ENCODE data around the gene NFASC.

Gene NFASC

GRCh38 chr1:204870160-204870912 lies at the start of gene NFASC:
Gene NFASC, plus strand, starts transcription at chr1:204870862. Its CDS starts 73,454 bp downstream, at chr1:204944316.
- peak in 48 of 58 donors; percentile 17 to 90 (median 67) for DNase-seq

- DNase-seq = no peak
Measured at GRCh38 chr1:204821476-204821875, 49.2 kb upstream of the NFASC start.

- DNase-seq = no peak
Measured at GRCh38 chr1:204821924-204822323, 48.7 kb upstream of the NFASC start.

- peak in 19 of 58 donors; percentile 17 to 57 (median 36) for DNase-seq
Measured at GRCh38 chr1:204826970-204827369, 43.7 kb upstream of the NFASC start.

GRCh38 chr1:204828352-204828850 lies 42.3 kb upstream of the NFASC start:
- peak in 55 of 58 donors; percentile 21 to 86 (median 78) for DNase-seq

- peak in 31 of 58 donors; percentile 13 to 73 (median 47) for DNase-seq
Measured at GRCh38 chr1:204829133-204829825, 41.4 kb upstream of the NFASC start.

GRCh38 chr1:204830747-204831146 lies 39.9 kb upstream of the NFASC start:
- DNase-seq = peak in 24 of 58 donors; percentile 9 to 42 (median 26)

- DNase-seq = peak in 1 of 58 donors; percentile 22
Measured at GRCh38 chr1:204831186-204831585, 39.5 kb upstream of the NFASC start.

- DNase-seq = no peak
Measured at GRCh38 chr1:204834336-204834735, 36.3 kb upstream of the NFASC start.

- DNase-seq = no peak
Measured at GRCh38 chr1:204834752-204835151, 35.9 kb upstream of the NFASC start.

- peak in 1 of 58 donors; percentile 27 for DNase-seq
Measured at GRCh38 chr1:204835737-204836136, 34.9 kb upstream of the NFASC start.

GRCh38 chr1:204836856-204837255 lies 33.8 kb upstream of the NFASC start:
- no peak for DNase-seq

- DNase-seq = peak in 3 of 58 donors; percentile 12 to 22 (median 21)
Measured at GRCh38 chr1:204837440-204838084, 33.1 kb upstream of the NFASC start.

GRCh38 chr1:204841316-204841715 lies 29.3 kb upstream of the NFASC start:
- no peak for DNase-seq

GRCh38 chr1:204841798-204842197 lies 28.9 kb upstream of the NFASC start:
- no peak for DNase-seq

GRCh38 chr1:204842369-204842768 lies 28.3 kb upstream of the NFASC start:
- DNase-seq = no peak

GRCh38 chr1:204842892-204843291 lies 27.8 kb upstream of the NFASC start:
- peak in 32 of 58 donors; percentile 15 to 87 (median 54) for DNase-seq

- DNase-seq = peak in 50 of 58 donors; percentile 35 to 96 (median 74)
Measured at GRCh38 chr1:204846546-204846945, 24.1 kb upstream of the NFASC start.

GRCh38 chr1:204848579-204848978 lies 22.1 kb upstream of the NFASC start:
- DNase-seq = no peak

- no peak for DNase-seq
Measured at GRCh38 chr1:204852854-204853253, 17.8 kb upstream of the NFASC start.

- no peak for DNase-seq
Measured at GRCh38 chr1:204853436-204853835, 17.2 kb upstream of the NFASC start.

- DNase-seq = no peak
Measured at GRCh38 chr1:204854286-204854685, 16.4 kb upstream of the NFASC start.
